IPS DF 6.9 (cell line): ENCODE data around the gene LPAR1.

Experiments
- DNase-seq: peaks from one replicate; pipeline ENCODE4 v3.0.0-alpha.2; 2013; ENCODE audit warnings: low read depth, low spot score
- H3K27ac ChIP-seq: one replicate; pipeline ENCODE4 v1.5.1; 2013; ENCODE audit warnings: low read length, control low read depth
- H3K27me3 ChIP-seq: 2 replicates; pipeline ENCODE4 v1.6.1; 2013; ENCODE audit warnings: mild to moderate bottlenecking, low read length; ENCODE audit not compliant: control insufficient read depth, insufficient read depth
- H3K36me3 ChIP-seq: 2 replicates; pipeline ENCODE4 v1.6.1; 2013; ENCODE audit warnings: low read length; ENCODE audit not compliant: control insufficient read depth, insufficient read depth
- H3K4me1 ChIP-seq: 2 replicates; pipeline ENCODE4 v1.6.1; 2013; ENCODE audit warnings: low read length; ENCODE audit not compliant: control insufficient read depth, insufficient read depth
- H3K4me3 ChIP-seq: 2 replicates; pipeline ENCODE4 v1.5.1; 2013; ENCODE audit warnings: mild to moderate bottlenecking, low read length
- H3K9me3 ChIP-seq: 2 replicates; pipeline ENCODE4 v1.6.1; 2013; ENCODE audit warnings: low read length, inconsistent platforms; ENCODE audit not compliant: control insufficient read depth, insufficient read depth
- whole genome bisulfite sequencing: extraction: QIAGEN DNeasy Blood & Tissue Kit; methylation state at CpG from one replicate; pipeline ENCODE4 v1.1.7; 2013; ENCODE audit warnings: mixed read lengths, missing lambda C conversion rate; ENCODE audit not compliant: insufficient read length, insufficient coverage; 5-methylcytosine and 5-hydroxymethylcytosine counted together

The LPAR1 gene

DNA sequence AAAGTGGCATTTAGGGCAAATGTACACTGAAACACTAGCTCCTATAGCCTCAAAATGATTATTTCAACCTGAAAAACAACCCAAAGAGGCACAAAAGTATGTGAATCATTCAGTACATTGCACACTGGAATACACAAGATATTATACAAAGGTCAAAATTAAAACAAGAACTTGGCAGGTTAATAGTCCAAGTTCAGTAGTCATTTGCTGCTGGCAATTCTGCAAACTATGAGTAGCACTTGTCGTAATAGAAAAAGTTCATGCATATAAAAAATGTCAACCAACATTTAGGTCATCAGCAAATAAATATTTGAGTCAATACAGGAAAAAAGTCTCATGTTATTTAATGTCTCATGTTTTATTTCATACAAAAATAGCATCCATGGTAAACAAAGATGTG is 98.7 kb downstream of the LPAR1 start:
- no CpG with 5 or more reads among the region's 1 CpG for WGBS
- Histone ChIP-seq H3K4me3 (no peak overlapping the region), H3K27ac (no peak overlapping the region)

DNA sequence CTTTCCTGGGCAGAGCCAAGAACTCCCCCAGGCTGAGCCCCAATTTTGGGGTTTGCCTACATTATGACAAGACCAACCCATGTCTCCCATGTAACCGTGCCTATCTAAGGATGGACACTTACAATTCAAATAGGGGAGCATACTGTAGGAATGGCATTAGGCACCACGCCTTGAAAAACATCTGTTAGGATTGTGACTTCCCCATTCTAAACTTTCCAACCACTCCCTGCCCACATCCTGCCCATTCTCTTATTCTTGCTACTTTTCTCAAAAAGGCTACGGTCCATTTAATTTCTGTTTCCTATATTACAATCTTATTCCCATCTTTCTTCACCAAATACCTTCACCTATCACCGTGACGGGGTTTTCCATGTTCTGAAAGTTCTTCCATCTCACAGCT is 99.2 kb downstream of the LPAR1 start:
- no peaks in the 10 kb centered on the region for H3K27me3 ChIP-seq
- H3K36me3 ChIP-seq, result no peaks in the 10 kb centered on the region
- no peak overlapping the region for H3K27ac ChIP-seq
- no peak overlapping the region for H3K4me3 ChIP-seq
- 100% methylated on average over 3 of the region's 5 CpGs for WGBS
- no peak for DNase-seq
- H3K4me1 ChIP-seq, result no peaks in the 10 kb centered on the region
- no peaks in the 10 kb centered on the region for H3K9me3 ChIP-seq

More for the DNA sequence above, 98.7 kb downstream of the LPAR1 start:
- no peaks in the 10 kb centered on the region for H3K4me1 ChIP-seq
- no peaks in the 10 kb centered on the region for H3K27me3 ChIP-seq
- H3K9me3 ChIP-seq, result no peaks in the 10 kb centered on the region
- no peak for DNase-seq
- no peaks in the 10 kb centered on the region for H3K36me3 ChIP-seq

DNA sequence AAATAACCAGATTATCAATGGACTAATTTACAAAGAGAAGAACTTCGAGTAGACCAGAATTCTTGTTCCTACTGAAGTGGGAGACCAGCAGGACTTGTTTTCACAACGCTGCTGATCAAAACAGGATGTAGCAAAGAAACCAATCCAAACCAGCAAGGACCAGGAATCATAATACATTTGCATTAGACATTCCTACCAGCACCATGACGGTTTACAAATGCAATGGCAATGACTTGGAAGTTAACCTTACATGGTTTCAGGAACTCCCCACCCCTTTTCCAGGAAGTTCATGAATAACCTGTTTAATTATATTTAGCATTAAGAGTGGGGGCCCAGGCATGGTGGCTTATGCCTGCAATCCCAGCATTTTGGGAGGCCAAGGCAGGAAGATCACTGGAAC is 100.0 kb downstream of the LPAR1 start:
- Histone ChIP-seq H3K36me3 (no peaks in the 10 kb centered on the region), H3K9me3 (no peaks in the 10 kb centered on the region), H3K27me3 (no peaks in the 10 kb centered on the region), H3K4me1 (no peaks in the 10 kb centered on the region), H3K4me3 (no peak overlapping the region), H3K27ac (no peak overlapping the region)
- no CpG with 5 or more reads among the region's 3 CpGs for WGBS
- no peak for DNase-seq

DNA sequence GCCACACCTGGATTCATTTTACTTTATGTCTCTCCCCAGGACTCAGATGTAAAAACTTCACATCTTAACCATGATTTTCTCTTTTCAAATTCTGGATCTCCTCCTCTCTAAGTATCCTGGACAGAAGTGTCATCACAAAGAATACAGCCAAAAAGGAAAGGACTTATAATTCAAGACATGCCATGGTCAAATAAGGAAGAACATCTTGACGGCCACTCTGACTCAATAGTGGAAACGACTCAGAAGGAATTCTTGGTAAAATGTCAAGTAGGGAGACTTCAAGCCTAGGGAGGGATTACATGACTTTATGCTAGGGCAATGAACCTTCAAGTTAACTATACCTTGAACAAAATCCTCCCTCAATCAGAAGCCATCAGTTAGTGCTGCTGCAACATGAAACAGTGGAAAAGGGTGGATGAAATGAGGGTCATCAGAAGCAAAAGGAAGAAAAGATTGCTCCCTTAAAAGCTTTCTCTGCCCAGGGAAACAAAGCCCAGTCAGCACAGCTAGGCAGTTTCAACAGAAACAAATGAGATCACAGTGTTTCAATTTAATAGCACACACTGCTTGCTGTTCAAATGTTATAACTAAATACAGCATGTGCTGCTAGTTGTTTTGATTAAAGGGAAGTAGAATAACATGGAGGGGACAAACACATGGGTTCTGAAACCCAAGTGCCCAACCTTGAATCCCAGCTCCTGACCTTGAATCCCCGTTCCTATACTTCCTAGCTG is 101.4 kb downstream of the LPAR1 start:
- H3K9me3 ChIP-seq, result no peaks in the 10 kb centered on the region
- no peak overlapping the region for H3K4me3 ChIP-seq
- H3K4me1 ChIP-seq, result no peaks in the 10 kb centered on the region
- no peak overlapping the region for H3K27ac ChIP-seq
- WGBS, result no CpG with 5 or more reads among the region's 3 CpGs
- no peaks in the 10 kb centered on the region for H3K36me3 ChIP-seq
- H3K27me3 ChIP-seq, result no peaks in the 10 kb centered on the region
- no peak for DNase-seq

DNA sequence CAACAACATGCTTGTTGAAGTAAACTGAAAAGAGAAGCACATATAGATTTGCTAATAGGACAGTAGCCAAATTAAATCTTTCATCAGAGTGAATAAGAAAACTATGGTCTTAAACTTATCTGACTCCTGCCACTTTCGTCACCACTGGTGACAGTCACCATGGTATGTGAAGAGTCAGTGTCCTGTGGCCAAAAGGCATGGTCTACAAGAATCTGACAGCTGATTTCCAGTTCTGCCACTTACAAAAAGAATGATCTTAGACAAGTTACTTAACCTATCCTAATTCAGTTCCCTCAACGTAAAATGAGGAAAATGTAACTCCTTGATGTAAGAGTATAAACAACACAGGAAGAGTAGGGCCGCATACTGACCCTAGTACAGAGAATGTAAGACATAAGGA is 102.0 kb downstream of the LPAR1 start:
- no peak for DNase-seq
- WGBS, result no CpG with 5 or more reads among the region's 3 CpGs
- H3K27me3 ChIP-seq, result no peaks in the 10 kb centered on the region
- H3K27ac ChIP-seq, result no peak overlapping the region
- H3K36me3 ChIP-seq, result no peaks in the 10 kb centered on the region
- H3K9me3 ChIP-seq, result no peaks in the 10 kb centered on the region
- H3K4me1 ChIP-seq, result no peaks in the 10 kb centered on the region
- H3K4me3 ChIP-seq, result no peak overlapping the region

DNA sequence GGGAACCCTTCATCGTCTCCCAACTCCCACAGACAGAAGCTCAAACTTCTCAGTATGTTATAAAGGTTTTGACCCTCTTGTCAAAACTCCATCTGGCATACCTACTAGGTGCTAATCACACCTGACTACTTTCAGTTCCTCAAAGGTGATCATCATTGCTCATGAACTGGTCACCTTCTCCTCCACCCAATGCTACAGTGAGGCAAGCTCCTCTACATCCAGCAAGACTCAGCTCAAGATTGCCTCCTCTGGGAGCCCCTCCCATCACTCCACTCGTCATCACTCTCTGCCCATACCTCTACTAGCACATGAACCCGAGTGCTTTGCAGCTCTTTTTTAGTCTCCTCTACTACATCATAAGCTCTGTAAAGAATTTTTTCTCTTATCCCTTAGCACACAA is 102.4 kb downstream of the LPAR1 start:
- no peak overlapping the region for H3K27ac ChIP-seq
- H3K4me3 ChIP-seq, result no peak overlapping the region
- no peaks in the 10 kb centered on the region for H3K4me1 ChIP-seq
- no CpG with 5 or more reads among the region's 3 CpGs for WGBS
- DNase-seq, result no peak
- no peaks in the 10 kb centered on the region for H3K27me3 ChIP-seq
- H3K9me3 ChIP-seq, result no peaks in the 10 kb centered on the region
- no peaks in the 10 kb centered on the region for H3K36me3 ChIP-seq

DNA sequence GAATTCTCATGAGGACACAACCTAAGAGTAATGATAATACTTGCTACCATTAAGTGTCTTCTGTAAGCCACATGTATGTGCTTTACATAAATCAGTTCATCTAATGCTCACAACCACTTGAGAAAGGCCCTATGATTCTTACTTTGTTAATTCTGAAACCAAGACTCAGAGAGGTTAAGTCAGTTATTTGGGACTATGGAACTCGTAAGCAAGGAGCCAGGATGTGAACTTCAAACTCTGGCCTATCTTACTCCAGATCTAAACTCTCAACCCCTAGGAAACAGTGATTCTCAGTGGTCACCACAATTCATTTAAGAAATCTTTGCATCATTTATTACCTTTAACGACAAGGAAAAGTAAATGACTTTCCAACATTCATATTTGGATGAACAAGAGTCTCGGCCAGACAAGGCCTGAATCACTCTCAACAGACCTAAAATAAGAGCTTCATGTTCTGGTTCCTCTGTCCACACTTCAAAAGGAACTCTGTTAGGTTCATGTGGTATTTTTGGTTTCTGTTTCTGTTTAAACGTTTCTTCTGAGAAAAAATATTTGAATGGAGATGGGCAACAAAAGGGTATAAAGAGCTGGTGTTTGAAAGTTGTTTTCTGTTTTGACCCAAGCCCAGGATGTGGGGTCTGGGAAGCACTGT is 104.8 kb downstream of the LPAR1 start:
- no peak for DNase-seq
- H3K9me3 ChIP-seq, result no peaks in the 10 kb centered on the region
- H3K4me3 ChIP-seq, result no peak overlapping the region
- no CpG with 5 or more reads among the region's 4 CpGs for WGBS
- H3K4me1 ChIP-seq, result no peaks in the 10 kb centered on the region
- H3K36me3 ChIP-seq, result no peaks in the 10 kb centered on the region
- H3K27me3 ChIP-seq, result no peaks in the 10 kb centered on the region
- no peak overlapping the region for H3K27ac ChIP-seq

DNA sequence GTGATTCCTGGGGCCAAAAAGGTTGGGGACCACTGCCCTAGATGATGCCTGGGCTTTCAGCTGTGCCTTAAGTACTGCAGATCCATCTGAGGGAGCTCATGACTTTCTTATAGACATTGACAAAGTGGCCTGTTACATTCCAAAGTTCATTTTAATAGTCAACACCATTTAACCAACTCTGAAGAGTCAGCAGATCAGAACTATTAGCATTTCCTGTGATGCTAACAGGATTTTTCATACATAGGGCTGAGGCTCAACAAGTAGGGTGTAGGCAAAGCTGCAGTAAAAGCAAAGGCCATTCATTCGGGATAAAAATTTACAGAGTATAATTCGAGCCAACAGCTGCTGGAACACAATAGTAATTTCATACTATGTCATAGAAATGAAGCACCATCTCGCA is 105.4 kb downstream of the LPAR1 start:
- no peaks in the 10 kb centered on the region for H3K4me1 ChIP-seq
- no peaks in the 10 kb centered on the region for H3K27me3 ChIP-seq
- H3K4me3 ChIP-seq, result no peak overlapping the region
- no peak for DNase-seq
- H3K36me3 ChIP-seq, result no peaks in the 10 kb centered on the region
- no peaks in the 10 kb centered on the region for H3K9me3 ChIP-seq
- no CpG with 5 or more reads among the region's 3 CpGs for WGBS
- H3K27ac ChIP-seq, result no peak overlapping the region

DNA sequence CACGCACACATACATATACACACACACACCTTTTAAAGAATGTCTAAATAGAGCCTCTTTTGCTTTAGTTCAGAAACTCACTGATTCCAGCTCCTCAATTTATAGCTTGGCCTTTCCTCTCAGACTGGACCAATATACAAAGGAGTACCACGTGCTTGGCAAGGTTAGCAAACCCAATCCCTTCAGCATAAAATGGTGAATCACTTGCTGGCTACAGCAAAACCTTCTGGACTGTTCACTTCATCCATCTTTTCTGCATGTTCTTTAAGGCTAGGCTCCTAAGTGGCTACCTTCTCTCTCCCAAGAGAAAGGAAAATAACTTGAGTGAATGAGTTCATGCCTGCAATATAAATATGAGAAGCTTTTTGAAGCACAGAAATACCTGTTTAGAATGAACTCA is 109.7 kb downstream of the LPAR1 start:
- Histone ChIP-seq H3K4me3 (no peak overlapping the region), H3K4me1 (no peaks in the 10 kb centered on the region), H3K27ac (no peak overlapping the region), H3K27me3 (no peaks in the 10 kb centered on the region), H3K9me3 (no peaks in the 10 kb centered on the region), H3K36me3 (no peaks in the 10 kb centered on the region)
- no CpG with 5 or more reads among the region's 2 CpGs for WGBS
- no peak for DNase-seq

DNA sequence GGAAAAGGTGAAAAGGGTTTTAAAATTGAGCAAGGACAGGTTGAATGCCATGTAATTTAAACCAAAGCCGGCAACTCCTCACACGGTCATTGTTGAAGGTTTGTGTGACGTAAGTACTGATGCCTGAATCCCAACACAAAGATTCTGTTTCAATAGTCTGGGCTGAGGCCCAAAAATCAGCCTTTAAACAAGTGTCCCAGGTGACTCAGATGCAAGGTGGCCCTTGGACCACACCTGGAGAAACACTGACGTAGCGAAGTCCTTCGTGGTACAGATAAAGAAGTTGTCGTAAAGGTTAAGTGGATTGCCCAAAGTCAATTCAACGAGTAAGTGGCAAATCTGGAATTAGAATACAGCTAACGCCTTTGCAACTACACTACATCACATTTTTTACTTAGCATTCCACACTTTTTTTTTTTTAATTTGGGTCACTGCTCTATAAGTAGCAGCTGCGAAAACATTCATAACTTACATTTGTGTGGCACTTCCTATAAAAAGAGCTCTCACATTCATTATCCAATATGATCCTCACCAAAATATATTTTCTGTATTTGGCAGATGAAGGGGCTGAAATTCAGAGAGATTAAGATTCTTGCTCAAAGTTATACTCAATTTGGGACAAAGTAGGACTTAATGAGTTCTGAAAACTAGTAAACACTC is 111.3 kb downstream of the LPAR1 start:
- no peak for DNase-seq
- no peak overlapping the region for H3K27ac ChIP-seq

More for the DNA sequence above, 111.3 kb downstream of the LPAR1 start:
- Histone ChIP-seq H3K9me3 (no peaks in the 10 kb centered on the region), H3K36me3 (no peaks in the 10 kb centered on the region), H3K4me3 (no peak overlapping the region), H3K27me3 (no peaks in the 10 kb centered on the region), H3K4me1 (no peaks in the 10 kb centered on the region)
- WGBS, result no CpG with 5 or more reads among the region's 10 CpGs
